GM21526 (cell line): ENCODE results near the gene HBS1L.
"Not testable (repeated sequence)": the region's sequence is repeated elsewhere in the genome, so short reads cannot be mapped to it uniquely, and the experiment has no call there.

Experiments
- ATAC-seq: cut with Tn5 transposase; IDR thresholded peaks from one replicate; pipeline ENCODE4 v1.9.1; 2021; ENCODE audit warnings: moderate library complexity; ENCODE audit not compliant: unreplicated experiment, low FRiP score

HBS1L gene

DNA sequence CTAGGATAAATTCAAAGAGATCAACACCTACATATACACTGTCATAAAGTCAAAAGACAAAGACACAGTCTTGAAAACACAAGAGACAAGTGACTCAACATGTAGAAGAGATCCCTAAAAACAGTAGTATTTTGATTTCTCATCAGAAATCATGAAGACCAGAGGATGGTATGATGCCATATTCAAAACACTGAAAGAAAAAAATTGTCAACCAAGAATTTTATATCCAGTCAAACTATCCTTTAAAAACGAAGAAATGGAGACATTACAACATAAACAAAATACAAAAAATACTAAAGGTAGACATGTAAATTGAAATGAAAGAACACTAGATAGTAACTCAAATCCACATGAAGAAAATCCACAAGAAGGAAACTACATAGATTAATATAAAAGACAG lies 27.3 kb upstream of the HBS1L start:
- no peak for ATAC-seq

GRCh38 chr6:135075018-135075417 lies 20.4 kb upstream of the HBS1L start:
- no peak for ATAC-seq

GRCh38 chr6:135073756-135074393 lies 19.3 kb upstream of the HBS1L start:
- ATAC-seq, result no peak

DNA sequence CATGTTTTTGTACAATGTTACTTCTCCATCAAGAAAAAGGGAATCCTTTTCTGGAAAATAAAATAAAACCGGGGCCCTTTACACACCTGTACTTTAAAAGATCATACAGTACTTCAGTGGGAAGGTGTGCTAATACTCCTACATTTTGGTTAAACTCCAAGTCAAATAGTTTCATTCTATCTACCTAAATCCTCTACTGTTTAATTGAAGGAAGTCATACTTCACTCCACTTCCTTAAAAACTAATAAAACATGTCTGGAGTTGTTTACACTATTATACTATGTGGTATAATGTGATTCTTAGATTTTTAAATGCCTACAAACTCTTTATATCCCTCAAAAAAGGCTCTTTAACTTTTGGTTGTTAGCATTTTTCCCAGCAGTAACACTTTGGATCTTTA lies 18.6 kb upstream of the HBS1L start:
- no peak for ATAC-seq

DNA sequence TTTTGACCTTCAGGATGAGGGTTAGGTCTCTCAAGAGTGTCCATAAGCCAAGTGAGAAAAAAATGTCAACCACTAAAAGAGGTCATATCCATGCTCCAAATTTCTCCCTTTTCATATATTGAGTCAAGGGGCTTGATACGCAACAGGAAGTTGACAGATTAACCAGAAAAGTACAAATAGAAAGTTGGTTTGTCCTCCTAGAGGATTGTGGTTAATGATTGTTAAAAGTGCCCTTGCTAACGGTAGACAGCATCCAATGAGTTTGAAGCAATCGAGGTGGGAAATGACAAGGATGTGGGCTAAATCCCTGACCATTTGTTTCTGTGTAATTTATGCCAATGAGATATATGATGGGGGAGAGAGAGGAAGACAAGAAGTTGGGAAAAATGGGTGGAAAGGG lies 18.1 kb upstream of the HBS1L start:
- ATAC-seq, result no peak

GRCh38 chr6:135071541-135071940 lies 16.9 kb upstream of the HBS1L start:
- ATAC-seq, result no peak

DNA sequence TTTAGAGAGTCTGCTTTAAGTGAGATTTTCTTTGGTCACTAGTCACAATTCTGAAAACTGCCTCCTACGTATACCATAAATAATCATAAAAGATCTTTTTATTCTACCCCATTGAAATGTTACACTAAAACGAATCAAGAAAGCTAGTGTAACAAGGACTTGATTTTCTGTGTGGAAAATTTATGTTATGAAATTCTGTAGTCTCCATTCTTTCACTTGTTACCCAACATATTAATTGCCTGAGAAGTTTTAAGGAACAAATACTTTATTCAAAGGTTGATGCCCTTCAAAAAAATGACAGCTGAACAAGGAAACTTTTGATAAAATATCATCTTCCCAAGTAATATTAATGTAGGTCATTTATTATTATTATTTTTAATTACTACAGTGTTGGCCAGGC lies 13.3 kb upstream of the HBS1L start:
- ATAC-seq, result no peak

GRCh38 chr6:135066806-135067205 lies 12.2 kb upstream of the HBS1L start:
- no peak for ATAC-seq

DNA sequence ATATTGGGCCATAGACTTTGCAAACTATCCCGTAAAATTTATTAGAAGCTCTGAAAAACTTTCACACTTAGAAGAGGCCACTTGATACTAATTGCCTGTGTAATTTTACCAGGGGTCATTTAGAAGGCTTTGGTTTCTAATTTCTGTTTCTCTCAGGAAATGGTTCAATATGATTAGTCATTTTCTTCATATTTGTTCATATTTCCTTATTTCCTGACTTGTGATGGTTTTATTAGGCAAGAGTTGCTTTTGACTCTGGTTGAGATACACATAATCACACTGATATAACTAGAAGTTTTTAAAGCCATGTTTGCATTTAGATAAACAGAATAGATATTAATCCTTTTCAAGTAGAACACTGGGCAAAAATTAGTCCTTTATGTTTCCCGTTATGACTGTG lies 11.8 kb upstream of the HBS1L start:
- no peak for ATAC-seq

DNA sequence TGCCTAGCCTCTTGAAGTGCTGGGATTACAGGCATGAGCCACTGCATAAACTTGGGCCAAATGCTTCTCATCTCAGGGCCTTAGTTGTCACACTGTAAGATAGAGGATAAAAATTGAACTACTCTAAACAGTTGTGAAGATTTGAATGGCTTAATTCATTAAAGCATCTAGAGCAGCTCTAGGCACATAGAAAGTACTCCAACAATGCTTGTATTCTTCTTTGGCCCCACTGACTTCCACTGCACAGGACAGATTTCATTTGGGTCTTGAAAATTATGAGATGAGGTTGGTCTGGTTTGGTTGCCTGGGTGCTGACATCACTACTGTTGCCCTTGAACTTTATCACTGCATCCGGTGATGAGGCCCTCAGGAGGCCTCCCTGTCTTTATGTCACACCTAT lies 10.0 kb upstream of the HBS1L start:
- ATAC-seq, result no peak

GRCh38 chr6:135063926-135064325 lies 9.3 kb upstream of the HBS1L start:
- no peak for ATAC-seq

DNA sequence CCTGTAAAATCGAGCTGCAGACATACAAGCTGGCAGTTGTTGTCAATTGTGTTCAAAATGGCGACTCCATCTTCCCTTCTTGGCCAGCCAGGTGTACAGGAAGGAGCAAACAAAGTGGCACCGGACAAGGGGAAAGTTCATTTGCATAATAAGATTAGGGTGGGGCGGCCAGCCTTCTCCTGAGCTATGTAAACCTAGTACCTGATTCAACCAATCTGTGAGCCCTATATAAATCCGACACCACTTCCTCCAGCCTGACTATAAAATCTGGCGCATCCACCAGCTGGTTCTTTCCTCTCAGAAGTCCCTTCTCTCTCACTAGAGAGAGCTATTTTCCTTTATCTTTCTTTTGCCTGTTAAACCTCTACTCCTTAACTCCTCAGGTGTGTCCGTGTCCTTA lies 8.1 kb upstream of the HBS1L start:
- no peak for ATAC-seq

DNA sequence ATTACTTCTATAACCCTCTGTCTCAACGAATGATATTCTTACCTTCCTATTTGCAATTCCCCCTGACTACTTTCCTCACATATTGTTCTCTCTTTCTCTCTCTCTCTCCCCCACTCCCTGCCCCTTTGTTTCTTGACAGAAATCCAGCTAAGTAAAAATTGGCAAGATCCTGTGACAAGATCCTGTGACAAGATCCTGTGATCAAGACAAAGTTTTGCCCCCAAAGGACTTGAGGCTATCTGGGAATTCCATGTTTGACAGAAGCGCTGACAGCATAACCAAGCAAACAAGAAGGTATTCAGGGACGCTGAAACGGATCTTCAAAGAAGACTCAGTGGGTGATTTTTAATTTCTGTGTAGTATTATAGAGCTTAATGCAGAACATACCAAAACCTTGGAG lies 5.5 kb upstream of the HBS1L start:
- ATAC-seq, result no peak

DNA sequence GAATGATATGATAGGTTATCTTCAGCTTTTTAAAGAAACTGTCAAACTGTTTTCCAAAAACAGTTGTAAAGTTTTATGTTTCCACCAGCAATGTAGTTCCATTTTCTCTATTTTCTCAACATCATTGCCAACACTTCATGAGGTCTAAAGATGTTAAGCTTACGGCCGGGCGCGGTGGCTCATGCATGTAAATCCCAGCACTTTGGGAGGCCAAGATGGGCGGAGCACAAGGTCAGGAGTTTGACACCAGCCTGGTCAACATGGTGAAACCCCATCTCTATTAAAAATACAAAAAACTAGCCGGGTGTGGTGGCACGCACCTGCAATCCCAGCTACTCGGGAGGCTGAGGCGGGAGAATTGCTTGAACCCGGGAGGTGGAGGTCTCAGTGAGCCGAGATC lies 3.7 kb upstream of the HBS1L start:
- not testable (repeated sequence) for ATAC-seq

DNA sequence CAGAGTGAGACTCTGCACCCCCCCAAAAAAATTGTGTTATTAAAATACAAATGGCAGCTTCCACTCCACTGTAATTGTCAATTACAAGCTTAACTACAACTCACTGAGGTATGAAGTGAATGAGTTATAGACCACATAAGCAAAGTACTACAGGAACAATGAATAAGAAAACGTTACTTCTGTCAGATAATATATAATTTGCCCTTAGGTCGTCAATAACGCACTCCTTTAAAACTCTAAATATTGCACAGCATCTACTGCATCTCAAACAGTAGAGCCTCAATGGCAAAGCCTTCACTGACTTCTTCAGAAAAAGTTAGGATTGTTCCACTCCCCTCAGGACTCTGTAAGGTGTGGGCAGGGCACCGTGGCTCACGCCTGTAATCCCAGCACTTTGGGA lies 2.0 kb upstream of the HBS1L start:
- no peak for ATAC-seq

DNA sequence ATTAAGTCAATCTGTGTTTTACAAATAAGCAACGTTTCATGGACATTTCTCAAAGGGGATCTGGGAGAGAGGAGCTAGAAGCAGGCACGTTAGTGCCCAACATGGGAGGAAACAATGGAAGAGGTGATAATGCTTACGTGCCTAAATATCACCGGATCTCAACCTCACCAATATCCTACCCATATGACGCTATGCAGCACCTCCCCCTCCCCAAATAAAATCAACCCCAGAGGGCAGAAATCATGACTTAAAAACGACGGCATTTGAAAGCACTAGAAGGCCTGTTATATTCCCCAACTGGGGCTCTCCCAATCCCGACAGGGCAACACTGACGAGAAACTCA lies 425 bp downstream of the HBS1L start:
- no peak for ATAC-seq

DNA sequence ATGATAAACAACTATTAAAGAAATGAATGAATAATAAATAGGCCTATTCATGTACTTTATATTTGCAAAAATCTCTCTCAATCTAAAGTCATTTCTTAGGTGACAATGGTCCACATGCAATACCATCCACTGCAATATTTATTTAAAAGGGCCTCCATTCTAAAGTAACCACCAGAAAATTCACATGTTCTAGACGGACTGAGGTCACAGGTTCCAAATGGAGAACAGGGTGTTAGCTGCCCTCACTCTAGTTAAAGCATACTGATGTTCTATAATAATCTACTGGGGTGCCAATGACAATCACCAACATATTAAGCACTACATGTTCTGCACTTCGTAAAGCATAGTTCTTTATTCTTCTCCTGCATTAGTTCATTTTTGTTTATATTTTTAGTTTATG lies 1.2 kb downstream of the HBS1L start:
- ATAC-seq, result no peak

- no peak for ATAC-seq
Measured at GRCh38 chr6:135052939-135053338, 1.7 kb downstream of the HBS1L start.

DNA sequence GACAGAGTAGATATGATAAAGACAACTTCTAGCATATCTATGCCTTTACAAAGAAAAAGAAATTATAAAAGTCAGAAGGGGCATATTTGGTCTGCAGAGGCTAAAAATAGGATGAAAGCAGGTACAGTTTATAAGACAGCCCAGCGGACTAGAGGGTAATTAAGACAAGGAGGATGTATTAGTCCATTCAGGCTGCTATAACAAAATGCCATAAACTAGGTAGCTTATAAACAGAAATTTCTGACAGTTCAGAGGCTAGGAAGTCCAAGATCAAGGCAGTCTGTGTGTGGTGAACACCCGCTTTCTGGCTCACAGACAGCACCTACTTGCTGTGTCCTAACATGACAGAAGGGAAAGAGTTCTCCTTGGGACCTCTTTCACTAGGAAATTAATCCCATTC lies 5.7 kb downstream of the HBS1L start:
- no peak for ATAC-seq

DNA sequence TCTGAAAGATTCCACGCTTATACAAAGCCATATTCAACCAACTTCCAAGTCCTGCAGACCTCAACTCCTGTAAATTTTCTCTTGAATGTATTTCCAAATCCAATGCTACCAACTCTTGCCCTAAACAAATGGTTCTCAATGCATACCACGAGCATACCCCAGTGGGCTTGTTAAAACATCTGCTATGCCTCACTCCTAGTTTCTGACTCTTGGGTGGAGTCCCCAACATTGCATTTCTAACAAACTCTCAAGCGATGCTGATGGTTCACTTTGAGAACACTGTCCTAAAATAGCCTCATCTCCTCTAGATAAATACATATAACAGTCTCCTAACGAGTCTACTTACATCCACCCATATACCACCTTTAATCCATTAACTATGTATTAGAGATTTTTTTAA lies 7.3 kb downstream of the HBS1L start:
- no peak for ATAC-seq

GRCh38 chr6:135046912-135047311 lies 7.7 kb downstream of the HBS1L start:
- ATAC-seq, result no peak

- no peak for ATAC-seq
Measured at GRCh38 chr6:135044639-135045038, 10.0 kb downstream of the HBS1L start.

GRCh38 chr6:135043846-135044245 lies 10.8 kb downstream of the HBS1L start:
- ATAC-seq, result no peak
